IMR-90 (cell line): ENCODE measurements around the gene STXBP2.

Source experiments
- CHD1 ChIP-seq: IDR thresholded peaks from 2 replicates; pipeline ENCODE4 v1.6.1; 2012; ENCODE audit warnings: low read depth, low read length, improper control_type of control experiment
- MXI1 ChIP-seq: IDR thresholded peaks from 2 replicates; pipeline ENCODE4 v1.6.1; 2012; ENCODE audit warnings: low read depth, mild to moderate bottlenecking, low read length, moderate library complexity, borderline replicate concordance
- POLR2A ChIP-seq: IDR thresholded peaks from 2 replicates; pipeline ENCODE4 v1.6.1; 2012; ENCODE audit warnings: mild to moderate bottlenecking, low read depth, low read length
- RAD21 ChIP-seq: IDR thresholded peaks from 2 replicates; pipeline ENCODE4 v1.6.1; 2012; ENCODE audit warnings: low read length, improper control_type of control experiment
- TF ChIP-seq, protein P1 (sequence below): conservative IDR thresholded peaks from 2 replicates; pipeline ENCODE4 v1.5.1; 2012; ENCODE audit warnings: mild to moderate bottlenecking, low read depth, low read length, improper control_type of control experiment
- TF ChIP-seq, protein P2 (sequence below): fragments of 150-350 bp; IDR thresholded peaks from 2 replicates; pipeline ENCODE4 v1.6.1; 2016; ENCODE audit warnings: low read depth, mild to moderate bottlenecking, low read length, moderate library complexity, borderline replicate concordance

DNA sequence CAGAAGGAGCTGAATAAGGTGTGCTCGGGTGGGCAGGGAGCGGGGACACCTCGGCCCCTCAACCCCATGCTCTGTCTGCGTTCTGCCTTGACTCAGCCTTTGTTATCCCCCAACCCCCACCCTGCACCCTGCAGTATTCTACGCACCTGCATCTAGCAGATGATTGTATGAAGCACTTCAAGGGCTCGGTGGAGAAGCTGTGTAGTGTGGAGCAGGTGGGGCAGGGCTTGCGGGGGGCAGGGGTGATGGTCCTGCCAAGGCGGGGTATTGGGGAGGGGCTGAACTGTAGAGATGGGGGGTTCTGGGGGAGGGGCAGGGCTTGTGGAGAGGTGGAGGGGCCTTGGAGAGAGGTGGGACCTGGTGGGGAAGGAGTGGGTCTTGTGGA is 6.1 kb downstream of the STXBP2 start:
- TF ChIP-seq, protein P1, sequence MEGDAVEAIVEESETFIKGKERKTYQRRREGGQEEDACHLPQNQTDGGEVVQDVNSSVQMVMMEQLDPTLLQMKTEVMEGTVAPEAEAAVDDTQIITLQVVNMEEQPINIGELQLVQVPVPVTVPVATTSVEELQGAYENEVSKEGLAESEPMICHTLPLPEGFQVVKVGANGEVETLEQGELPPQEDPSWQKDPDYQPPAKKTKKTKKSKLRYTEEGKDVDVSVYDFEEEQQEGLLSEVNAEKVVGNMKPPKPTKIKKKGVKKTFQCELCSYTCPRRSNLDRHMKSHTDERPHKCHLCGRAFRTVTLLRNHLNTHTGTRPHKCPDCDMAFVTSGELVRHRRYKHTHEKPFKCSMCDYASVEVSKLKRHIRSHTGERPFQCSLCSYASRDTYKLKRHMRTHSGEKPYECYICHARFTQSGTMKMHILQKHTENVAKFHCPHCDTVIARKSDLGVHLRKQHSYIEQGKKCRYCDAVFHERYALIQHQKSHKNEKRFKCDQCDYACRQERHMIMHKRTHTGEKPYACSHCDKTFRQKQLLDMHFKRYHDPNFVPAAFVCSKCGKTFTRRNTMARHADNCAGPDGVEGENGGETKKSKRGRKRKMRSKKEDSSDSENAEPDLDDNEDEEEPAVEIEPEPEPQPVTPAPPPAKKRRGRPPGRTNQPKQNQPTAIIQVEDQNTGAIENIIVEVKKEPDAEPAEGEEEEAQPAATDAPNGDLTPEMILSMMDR, result no peak
- no peak for TF ChIP-seq POLR2A
- no peak for TF ChIP-seq RAD21
- no peak for TF ChIP-seq MXI1
- TF ChIP-seq, protein P2, sequence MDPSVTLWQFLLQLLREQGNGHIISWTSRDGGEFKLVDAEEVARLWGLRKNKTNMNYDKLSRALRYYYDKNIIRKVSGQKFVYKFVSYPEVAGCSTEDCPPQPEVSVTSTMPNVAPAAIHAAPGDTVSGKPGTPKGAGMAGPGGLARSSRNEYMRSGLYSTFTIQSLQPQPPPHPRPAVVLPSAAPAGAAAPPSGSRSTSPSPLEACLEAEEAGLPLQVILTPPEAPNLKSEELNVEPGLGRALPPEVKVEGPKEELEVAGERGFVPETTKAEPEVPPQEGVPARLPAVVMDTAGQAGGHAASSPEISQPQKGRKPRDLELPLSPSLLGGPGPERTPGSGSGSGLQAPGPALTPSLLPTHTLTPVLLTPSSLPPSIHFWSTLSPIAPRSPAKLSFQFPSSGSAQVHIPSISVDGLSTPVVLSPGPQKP, result no peak
- no peak for TF ChIP-seq CHD1
